BE2C (cell line): ENCODE results near the gene KTN1.

Experiments used
- DNase-seq: peaks from one replicate; pipeline ENCODE4 v3.0.0-alpha.2; 2020
- H3K27me3 ChIP-seq: fragments of 250-450 bp; sonication (Bioruptor Pico); 2 replicates; pipeline ENCODE4 v1.5.1; 2020; ENCODE audit warnings: mild to moderate bottlenecking
- H3K36me3 ChIP-seq: fragments of 250-450 bp; sonication (Bioruptor Pico); 2 replicates; pipeline ENCODE4 v1.5.1; 2020; ENCODE audit warnings: mild to moderate bottlenecking
- H3K4me1 ChIP-seq: fragments of 250-450 bp; sonication (Bioruptor Pico); 2 replicates; pipeline ENCODE4 v1.5.1; 2020
- H3K4me3 ChIP-seq: 2 replicates; pipeline ENCODE4 v1.5.1; 2011; ENCODE audit warnings: low read depth, low read length
- H3K9me3 ChIP-seq: fragments of 250-450 bp; sonication (Bioruptor Pico); 2 replicates; pipeline ENCODE4 v1.5.1; 2020
- TF ChIP-seq, protein P1 (sequence below): IDR thresholded peaks from 2 replicates; pipeline ENCODE4 v1.5.1; 2012; ENCODE audit warnings: mild to moderate bottlenecking, low read depth, low read length

The KTN1 gene

DNA sequence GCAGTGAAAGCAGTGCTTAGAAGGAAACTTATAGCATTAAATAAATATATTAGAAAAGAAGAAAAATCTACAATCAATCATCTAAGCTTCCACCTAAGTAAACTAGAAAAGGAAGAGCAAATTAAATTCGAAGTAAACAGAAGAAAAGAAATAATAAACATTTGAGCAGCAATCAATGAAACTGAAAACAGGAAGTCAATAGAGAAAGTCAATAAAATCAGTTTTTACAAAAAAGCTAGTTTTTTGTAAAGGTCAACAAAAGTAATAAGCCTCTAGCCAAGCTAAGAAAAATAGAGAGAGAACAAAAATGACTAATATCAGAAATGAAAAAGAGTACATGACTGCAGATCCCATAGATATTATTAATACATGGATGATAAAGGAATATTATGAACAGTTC, 34.2 kb upstream of the KTN1 start:
- no peak for DNase-seq
- TF ChIP-seq, protein P1, sequence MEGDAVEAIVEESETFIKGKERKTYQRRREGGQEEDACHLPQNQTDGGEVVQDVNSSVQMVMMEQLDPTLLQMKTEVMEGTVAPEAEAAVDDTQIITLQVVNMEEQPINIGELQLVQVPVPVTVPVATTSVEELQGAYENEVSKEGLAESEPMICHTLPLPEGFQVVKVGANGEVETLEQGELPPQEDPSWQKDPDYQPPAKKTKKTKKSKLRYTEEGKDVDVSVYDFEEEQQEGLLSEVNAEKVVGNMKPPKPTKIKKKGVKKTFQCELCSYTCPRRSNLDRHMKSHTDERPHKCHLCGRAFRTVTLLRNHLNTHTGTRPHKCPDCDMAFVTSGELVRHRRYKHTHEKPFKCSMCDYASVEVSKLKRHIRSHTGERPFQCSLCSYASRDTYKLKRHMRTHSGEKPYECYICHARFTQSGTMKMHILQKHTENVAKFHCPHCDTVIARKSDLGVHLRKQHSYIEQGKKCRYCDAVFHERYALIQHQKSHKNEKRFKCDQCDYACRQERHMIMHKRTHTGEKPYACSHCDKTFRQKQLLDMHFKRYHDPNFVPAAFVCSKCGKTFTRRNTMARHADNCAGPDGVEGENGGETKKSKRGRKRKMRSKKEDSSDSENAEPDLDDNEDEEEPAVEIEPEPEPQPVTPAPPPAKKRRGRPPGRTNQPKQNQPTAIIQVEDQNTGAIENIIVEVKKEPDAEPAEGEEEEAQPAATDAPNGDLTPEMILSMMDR: no peak
- H3K4me3 ChIP-seq: no peak overlapping the region
- H3K27me3 ChIP-seq: no peaks in the 10 kb centered on the region
- H3K36me3 ChIP-seq: no peaks in the 10 kb centered on the region
- H3K4me1 ChIP-seq: peaks cover 17% of the 10 kb centered on the region
- 0 out of 2 replicates have a peak, but pooled peaks cover 2% of the 10 kb centered on the region for H3K9me3 ChIP-seq

DNA sequence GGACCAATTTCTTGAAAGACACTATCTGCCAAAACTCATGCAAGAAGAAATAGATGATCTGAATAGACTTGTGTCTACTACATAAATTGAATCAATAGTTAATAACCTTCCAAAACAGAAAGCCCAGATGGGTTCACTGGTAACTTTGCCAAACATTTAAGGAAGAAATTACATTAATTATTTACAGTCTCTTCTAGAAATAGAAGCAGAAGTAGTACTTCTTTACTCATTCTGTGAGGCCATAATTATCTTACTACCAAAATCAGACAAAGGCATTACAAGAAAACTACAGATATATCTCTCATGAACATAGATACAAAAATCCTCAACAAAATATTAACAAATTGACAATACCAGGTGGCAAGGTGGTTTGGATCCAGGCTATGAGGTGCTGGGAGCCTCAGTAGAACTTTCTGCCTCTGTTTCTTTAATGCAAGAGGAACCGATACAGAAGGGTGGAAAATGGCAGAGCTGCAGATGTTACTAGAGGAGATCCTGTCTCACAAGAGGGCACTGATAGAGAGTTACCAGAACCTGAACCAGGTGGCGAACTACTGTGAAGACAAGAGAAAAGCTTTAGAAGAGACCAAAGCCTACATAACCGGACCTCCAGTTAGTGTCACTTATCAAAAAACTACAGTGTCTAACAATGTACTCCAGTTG, 33.7 kb upstream of the KTN1 start:
- H3K9me3 ChIP-seq: 0 out of 2 replicates have a peak, but pooled peaks cover 2% of the 10 kb centered on the region
- no peaks in the 10 kb centered on the region for H3K27me3 ChIP-seq
- DNase-seq: no peak
- TF ChIP-seq, protein P1: no peak
- H3K4me1 ChIP-seq: peaks cover 11% of the 10 kb centered on the region
- no peaks in the 10 kb centered on the region for H3K36me3 ChIP-seq
- H3K4me3 ChIP-seq: no peak overlapping the region

DNA sequence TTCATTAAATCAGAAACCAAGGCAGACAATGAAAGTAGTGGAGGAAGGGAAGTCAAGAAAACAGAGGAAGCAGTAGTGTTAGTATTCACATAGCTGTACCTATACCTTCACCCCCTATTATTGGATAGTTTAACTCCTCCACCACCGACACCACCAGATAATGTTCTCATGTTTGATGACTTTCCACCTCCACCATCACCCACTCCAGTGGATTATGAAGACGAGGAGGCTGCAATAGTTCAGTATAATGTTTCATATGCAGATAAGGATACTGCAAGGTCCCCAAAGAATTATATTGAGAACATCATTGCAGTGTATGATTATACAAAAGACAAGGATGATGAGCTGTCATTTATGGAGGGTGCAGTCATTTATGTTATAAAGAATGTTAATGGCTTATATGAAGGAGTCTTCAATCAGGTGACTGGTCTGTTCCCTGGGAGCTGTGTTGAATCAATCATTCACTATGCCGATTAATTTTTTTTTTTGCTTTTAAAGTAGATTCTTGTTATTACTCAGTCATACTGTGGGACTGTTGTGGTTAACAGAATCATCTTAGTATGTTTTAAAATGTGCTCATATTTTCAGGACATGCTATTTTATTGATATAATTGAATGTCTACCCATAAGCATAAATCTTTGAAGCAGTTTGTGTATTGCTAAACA, 32.2 kb upstream of the KTN1 start:
- Histone ChIP-seq H3K4me3 (no peak overlapping the region), H3K9me3 (0 out of 2 replicates have a peak, but pooled peaks cover 2% of the 10 kb centered on the region), H3K27me3 (no peaks in the 10 kb centered on the region), H3K36me3 (no peaks in the 10 kb centered on the region), H3K4me1 (peaks cover 7% of the 10 kb centered on the region)
- DNase-seq: no peak
- TF ChIP-seq, protein P1: no peak

DNA sequence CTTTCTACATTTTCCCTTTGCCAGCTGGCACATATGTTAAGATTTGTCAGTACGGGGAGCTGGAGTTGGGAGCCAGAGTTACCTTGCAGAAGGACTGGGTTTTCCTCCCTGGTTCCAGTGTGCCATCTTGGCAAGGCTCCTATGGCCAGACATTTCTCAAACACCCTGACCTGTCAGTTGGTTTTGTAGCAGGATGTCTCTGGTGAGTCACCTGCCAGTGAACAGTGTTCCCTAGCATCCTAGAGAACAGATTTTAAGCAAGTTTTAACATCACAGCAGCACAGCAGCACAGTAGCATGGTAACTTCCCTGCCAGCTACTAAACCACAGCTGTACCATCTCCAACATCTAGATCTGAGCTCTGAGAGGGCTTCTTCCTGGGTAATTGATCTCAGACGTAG, 26.2 kb upstream of the KTN1 start:
- Histone ChIP-seq H3K27me3 (no peaks in the 10 kb centered on the region), H3K4me1 (peaks cover 12% of the 10 kb centered on the region), H3K36me3 (no peaks in the 10 kb centered on the region), H3K4me3 (no peak overlapping the region), H3K9me3 (0 out of 2 replicates have a peak, but pooled peaks cover 2% of the 10 kb centered on the region)
- TF ChIP-seq, protein P1: no peak
- no peak for DNase-seq

DNA sequence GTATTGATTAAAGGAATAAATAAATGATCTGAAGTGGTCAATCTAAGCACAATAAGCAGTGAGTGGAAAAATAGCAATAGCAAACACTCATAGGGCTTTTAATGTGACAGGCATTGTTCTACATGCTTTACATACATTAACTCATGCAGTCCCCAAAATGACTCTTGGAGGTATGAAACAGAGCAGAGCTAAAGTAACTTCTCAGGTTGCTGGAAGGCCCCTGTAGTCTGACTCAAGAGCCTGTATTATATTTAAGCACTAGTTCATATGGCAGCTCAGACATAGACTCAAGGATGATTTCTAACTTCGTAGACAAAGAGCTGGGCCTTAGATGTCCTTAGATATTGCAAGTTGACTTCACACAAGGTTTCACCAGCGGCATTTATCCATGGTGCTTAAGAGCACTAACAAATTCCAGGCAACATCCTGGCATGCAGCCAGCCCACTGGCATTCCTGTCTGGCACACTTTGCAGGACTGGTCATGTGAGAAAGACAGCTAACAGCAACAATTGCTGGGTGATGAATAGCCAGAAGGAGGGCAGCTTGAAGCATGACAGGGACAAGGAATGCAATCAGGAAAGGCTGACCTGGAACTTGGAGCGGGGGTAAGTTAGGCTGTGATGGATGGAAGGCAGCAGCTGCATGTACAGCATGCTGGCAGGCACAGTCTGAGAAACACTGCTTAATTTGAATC, 22.9 kb upstream of the KTN1 start:
- peaks cover 4% of the 10 kb centered on the region; the same call in 1 of the 2 replicates for H3K36me3 ChIP-seq
- TF ChIP-seq, protein P1: no peak
- peak; percentile 87 for DNase-seq
- H3K4me3 ChIP-seq: no peak overlapping the region
- no peaks in the 10 kb centered on the region for H3K27me3 ChIP-seq
- peaks cover 12% of the 10 kb centered on the region for H3K4me1 ChIP-seq
- no peaks in the 10 kb centered on the region for H3K9me3 ChIP-seq
